GM12878 (cell line): ENCODE measurements around the gene CBARP. TPM values are rescaled to one million over a fixed set of nuclear protein-coding genes. Genes with fewer than 3 reads are reported as not detected.

Experiments
- ATAC-seq: fragments of 200-7000 bp; cut with Tn5 transposase; 3 replicates; pipeline ENCODE4 v1.9.1; 2020; ENCODE audit warnings: mild to moderate bottlenecking, moderate library complexity
- BruUV-seq: library from RNA; stranded (reverse); fragments of 400-500 nt; replicated peaks from 2 replicates; lab custom pipeline; 2021; lab: Mats Ljungman, UMichigan
- CTCF ChIA-PET: fragments of 300-600 bp; sonication (Branson Sonifier 250); formaldehyde crosslinking; extraction: SDS; loops from one replicate; lab custom pipeline; 2021; ENCODE audit warnings: inconsistent platforms; lab: Yijun Ruan, JAX
- POLR2A ChIA-PET: fragments of 350-600 bp; formaldehyde crosslinking; extraction: SDS; loops from one replicate; lab custom pipeline; 2021; ENCODE audit warnings: inconsistent platforms; lab: Charles Lee
- RAD21 ChIA-PET: fragments of 300-600 bp; sonication (Branson Sonifier 250); formaldehyde crosslinking; loops from one replicate; lab custom pipeline; 2023; ENCODE audit warnings: antibody characterized with exemption; ENCODE audit not compliant: unreplicated experiment; lab: Charles Lee
- SMC1A ChIA-PET: fragments of 300-600 bp; sonication (Branson Sonifier 250); formaldehyde crosslinking; loops from one replicate; lab custom pipeline; 2023; ENCODE audit not compliant: unreplicated experiment, uncharacterized antibody; lab: Charles Lee
- DNase-seq: peaks from one replicate; pipeline ENCODE4 v3.0.0-alpha.2; 2011; ENCODE audit warnings: low read depth, low spot score
- FAIRE-seq: peaks from 3 replicates; lab custom pipeline; 2011; peaks lifted over from hg19 to GRCh38; lab: Jason Lieb, UNC
- H2AFZ ChIP-seq: 2 replicates; pipeline ENCODE4 v1.6.0; 2011; ENCODE audit warnings: low read depth, low read length, control low read depth; ENCODE audit not compliant: control insufficient read depth
- H3K27ac ChIP-seq: 2 replicates; pipeline ENCODE4 v1.5.1; 2011; ENCODE audit warnings: control low read depth; ENCODE audit not compliant: control insufficient read depth, insufficient read depth
- H3K27me3 ChIP-seq, 2 experiments: replicated peaks in 1 of 2; 2 replicates each; pipeline versions ENCODE4 v1.6.0 to v1.6.1; 2011; ENCODE audit warnings: low read length in 1 of 2; ENCODE audit not compliant: control insufficient read depth in 2 of 2, insufficient read depth in 2 of 2
- H3K36me3 ChIP-seq, 2 experiments: 2 replicates each; pipeline ENCODE4 v1.5.1; 2011; ENCODE audit warnings: low read length in 1 of 2; ENCODE audit not compliant: control insufficient read depth in 2 of 2, insufficient read depth in 2 of 2
- H3K4me1 ChIP-seq: 2 replicates; pipeline ENCODE4 v1.6.1; 2011; ENCODE audit warnings: mild to moderate bottlenecking, low read length, moderate library complexity, mixed read lengths; ENCODE audit not compliant: control insufficient read depth, insufficient read depth
- H3K4me2 ChIP-seq: 2 replicates; pipeline ENCODE4 v1.6.0; 2011; ENCODE audit warnings: control low read depth; ENCODE audit not compliant: control insufficient read depth, insufficient read depth
- H3K4me3 ChIP-seq: fragments of 200-600 bp; sonication (generic); 2 replicates; pipeline ENCODE4 v1.5.1; 2016
- H3K79me2 ChIP-seq: 2 replicates; pipeline ENCODE4 v1.6.0; 2011; ENCODE audit warnings: low read length; ENCODE audit not compliant: control insufficient read depth, insufficient read depth
- H3K9ac ChIP-seq: 2 replicates; pipeline ENCODE4 v1.8.0; 2011; ENCODE audit warnings: low read length, control low read depth, mixed read lengths; ENCODE audit not compliant: control insufficient read depth, insufficient read depth
- H3K9me3 ChIP-seq: replicated peaks from 3 replicates; pipeline ENCODE4 v1.5.1; 2011; ENCODE audit warnings: mild to moderate bottlenecking, low read length; ENCODE audit not compliant: control insufficient read depth, insufficient read depth
- H4K20me1 ChIP-seq: 2 replicates; pipeline ENCODE4 v1.6.0; 2011; ENCODE audit not compliant: control insufficient read depth, insufficient read depth
- EZH2 ChIP-seq: IDR thresholded peaks from 2 replicates; pipeline ENCODE4 v1.6.1; 2012; ENCODE audit warnings: low read depth, mild to moderate bottlenecking, control low read depth, inconsistent platforms, low read length, borderline replicate concordance; ENCODE audit not compliant: control insufficient read depth
- MYB ChIP-seq: fragments of 150-350 bp; IDR thresholded peaks from 2 replicates; pipeline ENCODE4 v1.6.1; 2014; ENCODE audit warnings: mild to moderate bottlenecking, low read depth, low read length, borderline replicate concordance
- POLR2A ChIP-seq: IDR thresholded peaks from 2 replicates; pipeline ENCODE4 v1.6.1; 2011; ENCODE audit warnings: low read depth, mild to moderate bottlenecking, low read length
- POU2F2 ChIP-seq: IDR thresholded peaks from 3 replicates; pipeline ENCODE4 v1.6.1; 2011; ENCODE audit warnings: low read depth, mild to moderate bottlenecking, low read length, borderline replicate concordance
- RELB ChIP-seq: fragments of 450-650 bp; IDR thresholded peaks from 2 replicates; pipeline ENCODE4 v1.6.1; 2017; ENCODE audit warnings: low read depth, mild to moderate bottlenecking, moderate library complexity
- WGBS: methylation state at CpG from one replicate; pipeline ENCODE4 v1.1.6; 2016; ENCODE audit warnings: low lambda C conversion rate; ENCODE audit not compliant: insufficient replicate concordance, insufficient coverage; ENCODE audit errors: missing lambda C conversion rate; 5-methylcytosine and 5-hydroxymethylcytosine counted together
- in situ Hi-C: fragments of 300-500 bp; cut with MboI; formaldehyde crosslinking; loops from 9 replicates; pipeline ENCODE4 v1.14.3; 2018; ENCODE audit warnings: mixed read lengths
- intact Hi-C: fragments of 100-400 bp; cut with micrococcal nuclease; formaldehyde crosslinking; loops from one replicate; pipeline ENCODE4 v1.14.2; 2022; ENCODE audit not compliant: unreplicated experiment
- polyA plus RNA-seq, 11 experiments: library from polyadenylated mRNA; depleted of rRNA in 4 of 11; unstranded in 6 of 11; stranded (reverse) in 5 of 11; fragments of >200 nt; fragmentation: Nextera tagmentation in 4 of 11; fragmentation: Illumina TruSeq in 1 of 11; extraction: Ambion mirVana in 4 of 11; extraction: Trizol in 1 of 11; gene quantifications; 1 replicate in 1 of 11; 2 replicates in 10 of 11; pipeline versions ENCODE4 v1.2.1 to v1.2.3, GENCODE V29; 2011 to 2016; ENCODE audit warnings: inconsistent platforms in 2 of 11, missing spikeins in 2 of 11, low read depth in 1 of 11
- total RNA-seq, 4 experiments: library from RNA; depleted of rRNA in 3 of 4; stranded (reverse); fragments of >200 nt in 3 of 4; fragmentation: Illumina TruSeq in 1 of 4; extraction: Trizol in 1 of 4; gene quantifications; 2 replicates each; pipeline versions ENCODE4 v1.2.1 to v1.2.3, GENCODE V29; 2013 to 2021

The CBARP gene
- total and polyA plus RNA-seq, 10 of the 15 experiments (the other 5 are each of a cell fraction or from before 2014, with no cell fraction given): 0.04 to 0.59 (median 0.18) TPM; not detected in 3

GRCh38 chr19:1224047-1224825 lies 13.6 kb downstream of the CBARP start:
- Histone ChIP-seq H3K9ac (no peak overlapping the region), H3K4me2 (no peak overlapping the region), H2AFZ (no peak overlapping the region), H3K27ac (no peak overlapping the region), H3K4me3 (no peak overlapping the region), H3K4me1 (no peaks in the 10 kb centered on the region), H3K9me3 (no peaks in the 10 kb centered on the region), H3K36me3 (peaks cover 3 to 24% of the 10 kb centered on the region in 2 experiments; a peak in 3 of 4 replicates), H3K79me2 (no peaks in the 10 kb centered on the region), H3K27me3 (no peaks in the 10 kb centered on the region), H4K20me1 (no peaks in the 10 kb centered on the region)
- SMC1A ChIA-PET: interaction anchor here (1.5 kb wide), 1 partner anchor 13 kb away, joined by 3 read pairs; no protein-coding TSS in a partner anchor
- POLR2A ChIA-PET: no interaction called here
- intact Hi-C loops: no loop called here
- RAD21 ChIA-PET: no interaction called here
- no TSS peak for BruUV-seq
- no peak for FAIRE-seq
- DNase-seq: no peak
- CTCF ChIA-PET: interaction anchor here (1.7 to 1.8 kb wide), 2 partner anchors 111 kb away, joined by 7 read pairs; no protein-coding TSS in a partner anchor
- 83% methylated on average over 16 of the region's 16 CpGs for whole genome bisulfite sequencing
- TF ChIP-seq EZH2 (no peak), MYB (no peak), POU2F2 (no peak), POLR2A (0 out of 2 replicates have a peak, but pooled peaks have one; percentile 8), RELB (no peak)
- in situ Hi-C loops: no loop called here
- no peak for ATAC-seq
